HepG2 (cell line): ENCODE results near the gene MCC. TPM values are rescaled to one million over a fixed set of nuclear protein-coding genes. Genes with fewer than 3 reads are reported as not detected.
A peak's percentile ranks its signal among the peaks of the same experiment; 100 is the strongest.

Source experiments
- ELF1 ChIP-seq: sonication (generic); formaldehyde crosslinking; IDR thresholded peaks from 2 replicates; pipeline ENCODE4 v1.4.0; 2020; ENCODE audit warnings: missing genetic modification reagents
- KLF15 ChIP-seq: sonication (generic); formaldehyde crosslinking; IDR thresholded peaks from 2 replicates; pipeline ENCODE4 v1.8.1; 2023; ENCODE audit warnings: borderline replicate concordance, mild to moderate bottlenecking, inconsistent platforms, missing genetic modification reagents, mixed read lengths
- POLR2AphosphoS2 ChIP-seq: IDR thresholded peaks from 2 replicates; pipeline ENCODE4 v1.6.1; 2011; ENCODE audit warnings: low read depth, low read length, improper control_type of control experiment
- POLR2G ChIP-seq: fragments of 200-400 bp; formaldehyde crosslinking; IDR thresholded peaks from 2 replicates; pipeline ENCODE4 v1.6.1; 2018; ENCODE audit warnings: mild to moderate bottlenecking, low read depth, low read length, moderate library complexity
- ZNF17 ChIP-seq: sonication (generic); formaldehyde crosslinking; IDR thresholded peaks from 2 replicates; pipeline ENCODE4 v1.5.0; 2020; ENCODE audit warnings: mild to moderate bottlenecking, missing genetic modification reagents
- ZNF331 ChIP-seq: sonication (generic); formaldehyde crosslinking; IDR thresholded peaks from 2 replicates; pipeline ENCODE4 v1.4.0; 2020; ENCODE audit warnings: missing genetic modification reagents
- ZNF589 ChIP-seq: sonication (generic); formaldehyde crosslinking; conservative IDR thresholded peaks from 2 replicates; pipeline ENCODE4 v1.8.0; 2022; ENCODE audit warnings: mild to moderate bottlenecking, moderate library complexity, missing genetic modification reagents
- ZNF891 ChIP-seq: sonication (generic); formaldehyde crosslinking; IDR thresholded peaks from 2 replicates; pipeline ENCODE4 v1.5.0; 2020; ENCODE audit warnings: mild to moderate bottlenecking, missing genetic modification reagents
- polyA plus RNA-seq, 8 experiments: library from polyadenylated mRNA; depleted of rRNA in 3 of 8; stranded (reverse) in 7 of 8; unstranded in 1 of 8; fragments of >200 nt; fragmentation: Illumina TruSeq in 4 of 8; extraction: Trizol in 4 of 8; gene quantifications; 2 replicates each; pipeline versions ENCODE4 v1.2.1 to v1.2.3, GENCODE V29; 2011 to 2016; ENCODE audit warnings: low read depth in 4 of 8, missing spikeins in 1 of 8, mixed read lengths in 1 of 8; ENCODE audit not compliant: insufficient read depth in 1 of 8
- total RNA-seq, 5 experiments: library from RNA; depleted of rRNA; stranded (reverse); fragments of >200 nt; fragmentation: Illumina TruSeq; extraction: Trizol; gene quantifications; 2 replicates each; pipeline ENCODE4 v1.2.3, GENCODE V29; 2016; ENCODE audit warnings: low read depth in 1 of 5
- TF ChIP-seq, protein P1 (sequence below): sonication (generic); formaldehyde crosslinking; IDR thresholded peaks from 2 replicates; pipeline ENCODE4 v1.8.0; 2022; ENCODE audit warnings: mild to moderate bottlenecking, missing genetic modification reagents, borderline replicate concordance
- TF ChIP-seq, protein P2 (sequence below): sonication (generic); formaldehyde crosslinking; IDR thresholded peaks from one replicate; pipeline ENCODE4 v1.5.1; 2020; ENCODE audit warnings: mild to moderate bottlenecking, missing genetic modification reagents; ENCODE audit errors: not compliant biosample characterization
- TF ChIP-seq, protein P3 (sequence below): sonication (generic); formaldehyde crosslinking; IDR thresholded peaks from 2 replicates; pipeline ENCODE4 v1.8.0; 2022; ENCODE audit warnings: missing genetic modification reagents, mild to moderate bottlenecking, borderline replicate concordance
- TF ChIP-seq, protein P4 (sequence below), 2 experiments: sonication (generic) in 1 of 2; formaldehyde crosslinking in 1 of 2; IDR thresholded peaks; 2 replicates each; pipeline versions ENCODE4 v1.4.0 to v1.6.1; 2018 to 2020; ENCODE audit warnings: missing genetic modification reagents in 2 of 2, borderline replicate concordance in 1 of 2, low read depth in 1 of 2, mild to moderate bottlenecking in 1 of 2, missing biosample characterization in 1 of 2
- TF ChIP-seq, protein P5 (sequence below): IDR thresholded peaks from 2 replicates; pipeline ENCODE4 v1.6.1; 2018; ENCODE audit warnings: missing genetic modification reagents

Gene MCC
- total and polyA plus RNA-seq, 2 of the 13 experiments (the other 11 are each of a cell fraction or from before 2014, with no cell fraction given) = 0.55 to 2.4 TPM

DNA sequence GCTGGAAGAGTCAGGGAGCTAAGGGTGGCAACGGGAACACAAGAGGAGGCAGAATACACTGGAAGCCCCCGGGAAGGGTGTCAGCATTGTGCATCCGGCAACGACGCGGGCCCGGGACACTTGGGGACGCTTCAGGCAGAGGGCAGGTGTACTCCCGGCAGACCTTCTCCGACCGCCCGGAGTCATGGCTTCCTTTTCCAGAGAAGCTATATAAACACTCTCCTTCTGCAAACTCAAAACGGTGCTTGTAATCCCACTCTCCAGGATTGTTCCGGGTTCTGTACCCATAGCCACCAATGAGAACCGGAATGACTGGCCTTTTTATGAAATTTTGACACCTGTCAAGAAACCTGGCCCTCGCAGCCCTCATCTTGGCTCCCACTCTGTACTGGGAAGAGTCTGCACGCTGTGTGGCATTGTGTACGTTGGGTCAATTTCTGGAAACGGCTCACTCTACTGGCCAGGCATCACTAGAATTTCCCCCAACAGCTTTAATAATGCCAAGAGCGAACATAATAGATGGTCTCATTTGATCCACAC, 462 bp upstream of the MCC start (continued):
- TF ChIP-seq ZNF331 (CRISPR knock-in tag) (peak; percentile 0; the same call in 1 of the 2 replicates), ZNF589 (CRISPR knock-in tag) (0 out of 2 replicates have a peak, but pooled peaks have one; percentile 5), ZNF891 (CRISPR knock-in tag) (no peak), POLR2AphosphoS2 (no peak), ELF1 (CRISPR knock-in tag) (no peak), POLR2G (no peak), ZNF17 (CRISPR knock-in tag) (no peak), KLF15 (CRISPR knock-in tag) (no peak)
- TF ChIP-seq, protein P1, sequence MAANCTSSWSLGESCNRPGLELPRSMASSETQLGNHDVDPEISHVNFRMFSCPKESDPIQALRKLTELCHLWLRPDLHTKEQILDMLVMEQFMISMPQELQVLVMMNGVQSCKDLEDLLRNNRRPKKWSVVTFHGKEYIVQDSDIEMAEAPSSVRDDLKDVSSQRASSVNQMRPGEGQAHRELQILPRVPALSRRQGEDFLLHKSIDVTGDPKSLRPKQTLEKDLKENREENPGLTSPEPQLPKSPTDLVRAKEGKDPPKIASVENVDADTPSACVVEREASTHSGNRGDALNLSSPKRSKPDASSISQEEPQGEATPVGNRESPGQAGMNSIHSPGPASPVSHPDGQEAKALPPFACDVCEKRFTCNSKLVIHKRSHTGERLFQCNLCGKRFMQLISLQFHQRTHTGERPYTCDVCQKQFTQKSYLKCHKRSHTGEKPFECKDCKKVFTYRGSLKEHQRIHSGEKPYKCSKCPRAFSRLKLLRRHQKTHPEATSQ = 0 out of 2 replicates have a peak, but pooled peaks have one; percentile 3
- TF ChIP-seq, protein P2, sequence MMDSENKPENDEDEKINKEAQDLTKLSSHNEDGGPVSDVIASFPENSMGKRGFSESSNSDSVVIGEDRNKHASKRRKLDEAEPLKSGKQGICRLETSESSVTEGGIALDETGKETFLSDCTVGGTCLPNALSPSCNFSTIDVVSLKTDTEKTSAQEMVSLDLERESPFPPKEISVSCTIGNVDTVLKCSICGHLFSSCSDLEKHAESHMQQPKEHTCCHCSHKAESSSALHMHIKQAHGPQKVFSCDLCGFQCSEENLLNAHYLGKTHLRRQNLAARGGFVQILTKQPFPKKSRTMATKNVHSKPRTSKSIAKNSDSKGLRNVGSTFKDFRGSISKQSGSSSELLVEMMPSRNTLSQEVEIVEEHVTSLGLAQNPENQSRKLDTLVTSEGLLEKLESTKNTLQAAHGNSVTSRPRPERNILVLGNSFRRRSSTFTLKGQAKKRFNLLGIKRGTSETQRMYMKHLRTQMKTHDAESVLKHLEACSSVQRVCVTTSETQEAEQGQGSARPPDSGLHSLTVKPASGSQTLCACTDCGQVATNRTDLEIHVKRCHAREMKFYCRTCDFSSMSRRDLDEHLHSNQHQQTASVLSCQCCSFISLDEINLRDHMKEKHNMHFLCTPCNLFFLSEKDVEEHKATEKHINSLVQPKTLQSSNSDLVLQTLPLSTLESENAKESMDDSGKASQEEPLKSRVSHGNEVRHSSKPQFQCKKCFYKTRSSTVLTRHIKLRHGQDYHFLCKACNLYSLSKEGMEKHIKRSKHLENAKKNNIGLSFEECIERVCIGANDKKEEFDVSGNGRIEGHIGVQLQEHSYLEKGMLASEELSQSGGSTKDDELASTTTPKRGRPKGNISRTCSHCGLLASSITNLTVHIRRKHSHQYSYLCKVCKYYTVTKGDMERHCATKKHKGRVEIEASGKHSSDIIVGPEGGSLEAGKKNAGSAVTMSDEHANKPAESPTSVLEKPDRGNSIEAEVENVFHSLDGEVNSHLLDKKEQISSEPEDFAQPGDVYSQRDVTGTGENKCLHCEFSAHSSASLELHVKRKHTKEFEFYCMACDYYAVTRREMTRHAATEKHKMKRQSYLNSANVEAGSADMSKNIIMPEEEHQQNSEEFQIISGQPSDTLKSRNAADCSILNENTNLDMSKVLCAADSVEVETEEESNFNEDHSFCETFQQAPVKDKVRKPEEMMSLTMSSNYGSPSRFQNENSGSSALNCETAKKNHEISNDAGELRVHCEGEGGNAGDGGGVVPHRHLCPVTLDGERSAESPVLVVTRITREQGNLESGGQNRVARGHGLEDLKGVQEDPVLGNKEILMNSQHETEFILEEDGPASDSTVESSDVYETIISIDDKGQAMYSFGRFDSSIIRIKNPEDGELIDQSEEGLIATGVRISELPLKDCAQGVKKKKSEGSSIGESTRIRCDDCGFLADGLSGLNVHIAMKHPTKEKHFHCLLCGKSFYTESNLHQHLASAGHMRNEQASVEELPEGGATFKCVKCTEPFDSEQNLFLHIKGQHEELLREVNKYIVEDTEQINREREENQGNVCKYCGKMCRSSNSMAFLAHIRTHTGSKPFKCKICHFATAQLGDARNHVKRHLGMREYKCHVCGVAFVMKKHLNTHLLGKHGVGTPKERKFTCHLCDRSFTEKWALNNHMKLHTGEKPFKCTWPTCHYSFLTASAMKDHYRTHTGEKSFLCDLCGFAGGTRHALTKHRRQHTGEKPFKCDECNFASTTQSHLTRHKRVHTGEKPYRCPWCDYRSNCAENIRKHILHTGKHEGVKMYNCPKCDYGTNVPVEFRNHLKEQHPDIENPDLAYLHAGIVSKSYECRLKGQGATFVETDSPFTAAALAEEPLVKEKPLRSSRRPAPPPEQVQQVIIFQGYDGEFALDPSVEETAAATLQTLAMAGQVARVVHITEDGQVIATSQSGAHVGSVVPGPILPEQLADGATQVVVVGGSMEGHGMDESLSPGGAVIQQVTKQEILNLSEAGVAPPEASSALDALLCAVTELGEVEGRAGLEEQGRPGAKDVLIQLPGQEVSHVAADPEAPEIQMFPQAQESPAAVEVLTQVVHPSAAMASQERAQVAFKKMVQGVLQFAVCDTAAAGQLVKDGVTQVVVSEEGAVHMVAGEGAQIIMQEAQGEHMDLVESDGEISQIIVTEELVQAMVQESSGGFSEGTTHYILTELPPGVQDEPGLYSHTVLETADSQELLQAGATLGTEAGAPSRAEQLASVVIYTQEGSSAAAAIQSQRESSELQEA (CRISPR knock-in tag) = no peak
- TF ChIP-seq, protein P3, sequence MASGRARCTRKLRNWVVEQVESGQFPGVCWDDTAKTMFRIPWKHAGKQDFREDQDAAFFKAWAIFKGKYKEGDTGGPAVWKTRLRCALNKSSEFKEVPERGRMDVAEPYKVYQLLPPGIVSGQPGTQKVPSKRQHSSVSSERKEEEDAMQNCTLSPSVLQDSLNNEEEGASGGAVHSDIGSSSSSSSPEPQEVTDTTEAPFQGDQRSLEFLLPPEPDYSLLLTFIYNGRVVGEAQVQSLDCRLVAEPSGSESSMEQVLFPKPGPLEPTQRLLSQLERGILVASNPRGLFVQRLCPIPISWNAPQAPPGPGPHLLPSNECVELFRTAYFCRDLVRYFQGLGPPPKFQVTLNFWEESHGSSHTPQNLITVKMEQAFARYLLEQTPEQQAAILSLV = no peak
- TF ChIP-seq, protein P4, sequence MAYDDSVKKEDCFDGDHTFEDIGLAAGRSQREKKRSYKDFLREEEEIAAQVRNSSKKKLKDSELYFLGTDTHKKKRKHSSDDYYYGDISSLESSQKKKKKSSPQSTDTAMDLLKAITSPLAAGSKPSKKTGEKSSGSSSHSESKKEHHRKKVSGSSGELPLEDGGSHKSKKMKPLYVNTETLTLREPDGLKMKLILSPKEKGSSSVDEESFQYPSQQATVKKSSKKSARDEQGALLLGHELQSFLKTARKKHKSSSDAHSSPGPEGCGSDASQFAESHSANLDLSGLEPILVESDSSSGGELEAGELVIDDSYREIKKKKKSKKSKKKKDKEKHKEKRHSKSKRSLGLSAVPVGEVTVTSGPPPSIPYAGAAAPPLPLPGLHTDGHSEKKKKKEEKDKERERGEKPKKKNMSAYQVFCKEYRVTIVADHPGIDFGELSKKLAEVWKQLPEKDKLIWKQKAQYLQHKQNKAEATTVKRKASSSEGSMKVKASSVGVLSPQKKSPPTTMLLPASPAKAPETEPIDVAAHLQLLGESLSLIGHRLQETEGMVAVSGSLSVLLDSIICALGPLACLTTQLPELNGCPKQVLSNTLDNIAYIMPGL (CRISPR knock-in tag; IDR thresholded peaks at IDR 0.05; ENCODE audit: borderline replicate concordance in 1 of 2, low read depth in 1 of 2) = 0 out of 4 replicates have a peak, but pooled peaks of 1 of the 2 experiments have one; percentile 5
- TF ChIP-seq, protein P5, sequence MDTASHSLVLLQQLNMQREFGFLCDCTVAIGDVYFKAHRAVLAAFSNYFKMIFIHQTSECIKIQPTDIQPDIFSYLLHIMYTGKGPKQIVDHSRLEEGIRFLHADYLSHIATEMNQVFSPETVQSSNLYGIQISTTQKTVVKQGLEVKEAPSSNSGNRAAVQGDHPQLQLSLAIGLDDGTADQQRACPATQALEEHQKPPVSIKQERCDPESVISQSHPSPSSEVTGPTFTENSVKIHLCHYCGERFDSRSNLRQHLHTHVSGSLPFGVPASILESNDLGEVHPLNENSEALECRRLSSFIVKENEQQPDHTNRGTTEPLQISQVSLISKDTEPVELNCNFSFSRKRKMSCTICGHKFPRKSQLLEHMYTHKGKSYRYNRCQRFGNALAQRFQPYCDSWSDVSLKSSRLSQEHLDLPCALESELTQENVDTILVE (CRISPR knock-in tag) = peak; percentile 6; the same call in 1 of the 2 replicates
